Stimulated activated CD4-positive, alpha-beta T cell treated with anti-CD3 and anti-CD28 coated beads, Interleukin-4, amount 100 ng/mL, for 24 hours (primary cell): ENCODE measurements around the gene PCDHA12.
"Not testable (repeated sequence)": the region's sequence is repeated elsewhere in the genome, so short reads cannot be mapped to it uniquely, and the experiment has no call there.

Experiments
- DNase-seq: peaks from one replicate; pipeline ENCODE4 v3.0.0-alpha.2; 2020

Gene PCDHA12, protein sequence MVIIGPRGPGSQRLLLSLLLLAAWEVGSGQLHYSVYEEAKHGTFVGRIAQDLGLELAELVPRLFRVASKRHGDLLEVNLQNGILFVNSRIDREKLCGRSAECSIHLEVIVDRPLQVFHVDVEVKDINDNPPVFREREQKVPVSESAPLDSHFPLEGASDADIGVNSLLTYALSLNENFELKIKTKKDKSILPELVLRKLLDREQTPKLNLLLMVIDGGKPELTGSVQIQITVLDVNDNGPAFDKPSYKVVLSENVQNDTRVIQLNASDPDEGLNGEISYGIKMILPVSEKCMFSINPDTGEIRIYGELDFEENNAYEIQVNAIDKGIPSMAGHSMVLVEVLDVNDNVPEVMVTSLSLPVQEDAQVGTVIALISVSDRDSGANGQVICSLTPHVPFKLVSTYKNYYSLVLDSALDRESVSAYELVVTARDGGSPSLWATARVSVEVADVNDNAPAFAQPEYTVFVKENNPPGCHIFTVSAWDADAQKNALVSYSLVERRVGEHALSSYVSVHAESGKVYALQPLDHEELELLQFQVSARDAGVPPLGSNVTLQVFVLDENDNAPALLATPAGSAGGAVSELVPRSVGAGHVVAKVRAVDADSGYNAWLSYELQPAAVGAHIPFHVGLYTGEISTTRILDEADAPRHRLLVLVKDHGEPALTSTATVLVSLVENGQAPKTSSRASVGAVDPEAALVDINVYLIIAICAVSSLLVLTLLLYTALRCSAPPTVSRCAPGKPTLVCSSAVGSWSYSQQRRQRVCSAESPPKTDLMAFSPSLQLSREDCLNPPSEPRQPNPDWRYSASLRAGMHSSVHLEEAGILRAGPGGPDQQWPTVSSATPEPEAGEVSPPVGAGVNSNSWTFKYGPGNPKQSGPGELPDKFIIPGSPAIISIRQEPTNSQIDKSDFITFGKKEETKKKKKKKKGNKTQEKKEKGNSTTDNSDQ

DNA sequence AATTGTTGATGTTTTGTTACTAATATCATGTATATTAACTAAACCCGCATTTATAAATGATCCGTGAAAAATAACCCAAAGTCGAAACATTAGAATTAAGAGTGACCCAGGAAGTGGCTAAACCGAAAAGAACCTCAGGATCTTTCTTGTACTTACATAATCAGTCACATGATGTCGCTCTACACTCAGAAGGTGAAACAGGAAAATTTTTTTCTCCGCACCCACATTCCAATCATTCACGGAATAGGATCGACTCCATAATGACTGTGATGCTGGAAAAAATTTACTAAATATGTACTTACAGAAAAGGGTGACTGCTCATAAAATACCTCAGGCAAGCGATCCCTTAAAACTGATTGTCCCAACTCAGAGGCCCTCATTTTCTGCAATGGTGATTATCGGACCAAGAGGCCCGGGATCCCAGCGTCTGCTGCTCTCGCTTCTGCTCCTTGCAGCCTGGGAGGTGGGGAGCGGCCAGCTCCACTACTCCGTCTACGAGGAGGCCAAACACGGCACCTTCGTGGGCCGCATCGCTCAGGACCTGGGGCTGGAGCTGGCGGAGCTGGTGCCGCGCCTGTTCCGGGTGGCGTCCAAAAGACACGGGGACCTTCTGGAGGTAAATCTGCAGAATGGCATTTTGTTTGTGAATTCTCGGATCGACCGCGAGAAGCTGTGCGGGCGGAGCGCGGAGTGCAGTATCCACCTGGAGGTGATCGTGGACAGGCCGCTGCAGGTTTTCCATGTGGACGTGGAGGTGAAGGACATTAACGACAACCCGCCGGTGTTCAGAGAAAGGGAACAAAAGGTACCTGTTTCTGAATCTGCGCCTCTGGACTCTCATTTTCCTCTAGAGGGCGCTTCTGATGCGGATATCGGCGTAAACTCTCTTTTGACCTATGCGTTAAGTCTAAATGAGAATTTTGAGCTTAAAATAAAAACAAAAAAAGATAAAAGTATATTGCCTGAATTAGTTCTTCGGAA, at the start of gene PCDHA12:
TSS of gene PCDHA12 (plus strand) at position 224 of the 981 bp plus-strand sequence. CDS start at position 389, 165 bp downstream.
- no peak for DNase-seq

DNA sequence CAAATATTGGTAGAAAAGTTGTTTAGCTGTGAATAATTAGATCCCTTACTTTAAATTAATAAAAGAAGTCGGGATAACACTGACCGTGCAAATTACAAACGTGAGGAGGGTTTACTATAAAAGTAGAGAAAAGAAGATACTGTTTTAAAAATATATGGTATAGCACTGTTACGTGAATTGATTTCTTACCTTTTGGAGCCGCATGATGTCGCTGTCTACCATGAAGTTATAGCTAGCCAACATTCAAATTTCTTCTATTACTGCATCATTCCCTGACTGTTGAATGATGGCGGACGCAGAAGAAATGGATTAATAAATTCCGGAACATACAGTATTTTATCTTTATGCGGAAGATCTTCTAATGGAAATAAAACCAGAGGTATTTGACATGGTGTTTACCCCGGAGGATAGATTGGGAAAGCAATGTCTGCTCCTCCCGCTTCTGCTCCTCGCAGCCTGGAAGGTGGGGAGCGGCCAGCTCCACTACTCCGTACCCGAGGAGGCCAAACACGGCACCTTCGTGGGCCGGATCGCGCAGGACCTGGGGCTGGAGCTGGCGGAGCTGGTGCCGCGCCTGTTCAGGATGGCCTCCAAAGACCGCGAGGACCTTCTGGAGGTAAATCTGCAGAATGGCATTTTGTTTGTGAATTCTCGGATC, 47.3 kb upstream of the PCDHA12 start, which contains the start of gene PCDHA6:
TSS of gene PCDHA6 (plus strand) at position 257 of the 658 bp plus-strand sequence. CDS start at position 389, 132 bp downstream.
- DNase-seq = no peak

DNA sequence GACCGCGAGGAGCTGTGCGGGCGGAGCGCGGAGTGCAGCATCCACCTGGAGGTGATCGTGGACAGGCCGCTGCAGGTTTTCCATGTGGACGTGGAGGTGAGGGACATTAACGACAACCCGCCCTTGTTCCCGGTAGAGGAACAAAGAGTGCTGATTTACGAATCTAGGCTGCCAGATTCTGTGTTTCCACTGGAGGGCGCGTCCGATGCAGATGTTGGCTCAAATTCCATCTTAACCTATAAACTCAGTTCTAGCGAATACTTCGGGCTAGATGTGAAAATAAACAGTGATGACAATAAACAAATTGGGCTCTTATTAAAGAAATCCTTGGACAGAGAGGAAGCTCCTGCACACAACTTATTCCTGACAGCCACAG, 46.8 kb upstream of the PCDHA12 start:
- DNase-seq = no peak

DNA sequence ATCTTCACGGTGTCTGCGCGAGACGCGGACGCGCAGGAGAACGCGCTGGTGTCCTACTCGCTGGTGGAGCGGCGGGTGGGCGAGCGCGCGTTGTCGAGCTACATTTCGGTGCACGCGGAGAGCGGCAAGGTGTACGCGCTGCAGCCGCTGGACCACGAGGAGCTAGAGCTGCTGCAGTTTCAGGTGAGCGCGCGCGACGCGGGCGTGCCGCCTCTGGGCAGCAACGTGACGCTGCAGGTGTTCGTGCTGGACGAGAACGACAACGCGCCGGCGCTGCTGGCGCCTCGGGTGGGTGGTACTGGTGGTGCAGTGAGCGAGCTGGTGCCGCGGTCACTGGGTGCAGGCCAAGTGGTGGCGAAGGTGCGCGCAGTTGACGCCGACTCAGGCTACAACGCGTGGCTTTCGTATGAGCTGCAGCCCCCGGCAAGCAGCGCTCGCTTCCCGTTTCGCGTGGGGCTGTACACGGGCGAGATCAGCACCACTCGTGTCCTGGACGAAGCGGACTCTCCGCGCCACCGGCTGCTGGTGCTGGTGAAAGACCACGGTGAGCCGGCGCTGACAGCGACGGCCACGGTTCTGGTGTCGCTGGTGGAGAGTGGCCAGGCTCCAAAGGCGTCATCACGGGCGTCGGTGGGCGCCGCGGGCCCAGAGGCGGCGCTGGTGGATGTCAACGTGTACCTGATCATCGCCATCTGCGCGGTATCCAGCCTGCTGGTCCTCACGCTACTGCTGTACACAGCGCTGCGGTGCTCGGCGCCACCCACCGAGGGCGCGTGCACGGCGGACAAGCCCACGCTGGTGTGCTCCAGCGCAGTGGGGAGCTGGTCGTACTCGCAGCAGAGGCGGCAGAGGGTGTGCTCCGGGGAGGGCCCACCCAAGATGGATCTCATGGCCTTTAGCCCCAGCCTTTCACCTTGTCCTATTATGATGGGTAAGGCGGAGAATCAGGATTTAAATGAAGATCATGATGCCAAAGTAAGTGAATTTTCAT, 45.3 kb upstream of the PCDHA12 start:
- DNase-seq = not testable (repeated sequence)

DNA sequence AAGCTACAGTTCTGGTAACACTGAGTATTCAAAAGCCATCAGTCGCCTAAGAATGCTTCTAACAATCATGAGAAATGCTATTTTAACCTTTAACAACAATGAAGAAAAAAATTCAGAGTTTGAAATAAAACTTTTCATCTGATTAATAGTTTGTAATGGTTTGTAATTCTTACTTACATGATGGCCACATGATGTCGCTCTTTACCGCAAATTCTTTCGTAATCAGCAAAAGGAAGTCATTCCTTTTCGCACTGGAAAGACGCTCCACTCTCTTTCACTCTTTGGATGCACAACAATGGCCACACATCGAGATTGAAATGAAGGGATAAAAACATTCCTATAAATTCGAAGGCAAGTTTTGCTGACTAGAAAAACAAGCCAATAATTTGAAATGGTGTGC, 41.1 kb upstream of the PCDHA12 start, which contains the start of gene PCDHA7:
TSS of gene PCDHA7 (plus strand) at position 277 of the 400 bp plus-strand sequence. CDS start at position 392, 115 bp downstream.
- no peak for DNase-seq

DNA sequence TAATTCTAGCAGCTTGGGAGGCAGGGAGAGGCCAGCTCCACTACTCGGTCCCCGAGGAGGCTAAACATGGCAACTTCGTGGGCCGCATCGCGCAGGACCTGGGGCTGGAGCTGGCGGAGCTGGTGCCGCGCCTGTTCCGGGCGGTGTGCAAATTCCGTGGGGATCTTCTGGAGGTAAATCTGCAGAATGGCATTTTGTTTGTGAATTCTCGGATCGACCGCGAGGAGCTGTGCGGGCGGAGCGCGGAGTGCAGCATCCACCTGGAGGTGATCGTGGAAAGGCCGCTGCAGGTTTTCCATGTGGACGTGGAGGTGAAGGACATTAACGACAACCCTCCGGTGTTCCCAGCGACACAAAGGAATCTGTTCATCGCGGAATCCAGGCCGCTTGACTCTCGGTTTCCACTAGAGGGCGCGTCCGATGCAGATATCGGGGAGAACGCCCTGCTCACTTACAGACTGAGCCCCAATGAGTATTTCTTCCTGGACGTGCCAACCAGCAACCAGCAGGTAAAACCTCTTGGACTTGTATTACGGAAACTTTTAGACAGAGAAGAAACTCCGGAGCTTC, 40.6 kb upstream of the PCDHA12 start:
- not testable (repeated sequence) for DNase-seq

DNA sequence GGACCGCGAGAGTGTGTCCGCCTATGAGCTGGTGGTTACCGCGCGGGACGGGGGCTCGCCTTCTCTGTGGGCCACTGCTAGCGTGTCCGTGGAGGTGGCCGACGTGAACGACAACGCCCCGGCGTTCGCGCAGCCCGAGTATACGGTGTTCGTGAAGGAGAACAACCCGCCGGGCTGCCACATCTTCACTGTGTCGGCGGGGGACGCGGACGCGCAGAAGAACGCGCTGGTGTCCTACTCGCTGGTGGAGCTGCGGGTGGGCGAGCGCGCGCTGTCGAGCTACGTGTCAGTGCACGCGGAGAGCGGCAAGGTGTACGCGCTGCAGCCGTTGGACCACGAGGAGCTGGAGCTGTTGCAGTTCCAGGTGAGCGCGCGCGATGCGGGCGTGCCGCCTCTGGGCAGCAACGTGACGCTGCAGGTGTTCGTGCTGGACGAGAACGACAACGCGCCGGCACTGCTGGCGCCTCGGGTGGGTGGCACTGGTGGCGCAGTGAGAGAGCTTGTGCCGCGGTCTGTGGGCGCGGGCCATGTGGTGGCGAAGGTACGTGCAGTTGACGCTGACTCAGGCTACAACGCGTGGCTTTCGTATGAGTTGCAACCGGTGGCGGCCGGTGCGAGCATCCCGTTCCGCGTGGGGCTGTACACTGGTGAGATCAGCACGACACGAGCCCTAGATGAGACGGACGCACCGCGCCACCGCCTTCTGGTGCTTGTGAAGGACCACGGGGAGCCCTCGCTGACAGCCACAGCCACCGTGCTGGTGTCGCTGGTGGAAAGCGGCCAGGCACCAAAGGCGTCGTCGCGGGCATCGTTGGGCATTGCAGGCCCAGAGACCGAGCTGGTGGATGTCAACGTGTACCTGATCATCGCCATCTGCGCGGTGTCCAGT, 39.2 kb upstream of the PCDHA12 start:
- DNase-seq = no peak

DNA sequence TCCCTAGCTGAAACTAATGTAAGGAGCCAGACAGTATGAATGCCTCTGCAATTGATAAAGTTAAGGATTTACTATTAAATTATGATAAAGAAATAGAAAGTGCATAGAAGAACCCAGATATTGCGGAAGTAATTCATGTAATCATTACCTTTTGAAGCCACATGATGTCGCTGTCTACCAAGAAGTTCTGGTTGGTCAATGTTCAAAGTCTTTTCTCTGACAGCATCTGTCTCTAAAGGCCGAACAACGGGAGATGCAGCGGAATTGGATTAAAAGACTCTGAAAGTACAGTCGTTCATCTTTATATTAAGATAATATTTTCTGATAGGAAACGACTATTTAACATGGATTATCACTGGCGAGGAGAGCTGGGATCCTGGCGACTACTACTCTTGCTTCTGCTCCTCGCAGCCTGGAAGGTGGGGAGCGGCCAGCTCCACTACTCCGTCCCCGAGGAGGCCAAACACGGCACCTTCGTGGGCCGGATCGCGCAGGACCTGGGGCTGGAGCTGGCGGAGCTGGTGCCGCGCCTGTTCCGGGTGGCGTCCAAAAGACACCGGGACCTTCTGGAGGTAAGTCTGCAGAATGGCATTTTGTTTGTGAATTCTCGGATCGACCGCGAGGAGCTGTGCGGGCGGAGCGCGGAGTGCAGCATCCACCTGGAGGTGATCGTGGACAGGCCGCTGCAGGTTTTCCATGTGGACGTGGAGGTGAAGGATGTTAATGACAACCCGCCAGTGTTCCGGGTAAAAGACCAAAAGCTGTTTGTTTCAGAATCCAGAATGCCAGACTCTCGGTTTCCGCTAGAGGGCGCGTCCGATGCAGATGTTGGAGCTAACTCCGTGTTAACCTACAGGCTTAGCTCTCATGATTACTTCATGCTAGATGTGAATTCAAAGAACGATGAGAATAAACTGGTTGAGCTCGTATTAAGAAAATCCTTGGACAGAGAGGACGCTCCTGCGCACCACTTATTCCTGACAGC, 33.8 kb upstream of the PCDHA12 start, which contains the start of gene PCDHA8:
TSS of gene PCDHA8 (plus strand) at position 210 of the 985 bp plus-strand sequence. CDS start at position 345, 135 bp downstream.
- no peak for DNase-seq

DNA sequence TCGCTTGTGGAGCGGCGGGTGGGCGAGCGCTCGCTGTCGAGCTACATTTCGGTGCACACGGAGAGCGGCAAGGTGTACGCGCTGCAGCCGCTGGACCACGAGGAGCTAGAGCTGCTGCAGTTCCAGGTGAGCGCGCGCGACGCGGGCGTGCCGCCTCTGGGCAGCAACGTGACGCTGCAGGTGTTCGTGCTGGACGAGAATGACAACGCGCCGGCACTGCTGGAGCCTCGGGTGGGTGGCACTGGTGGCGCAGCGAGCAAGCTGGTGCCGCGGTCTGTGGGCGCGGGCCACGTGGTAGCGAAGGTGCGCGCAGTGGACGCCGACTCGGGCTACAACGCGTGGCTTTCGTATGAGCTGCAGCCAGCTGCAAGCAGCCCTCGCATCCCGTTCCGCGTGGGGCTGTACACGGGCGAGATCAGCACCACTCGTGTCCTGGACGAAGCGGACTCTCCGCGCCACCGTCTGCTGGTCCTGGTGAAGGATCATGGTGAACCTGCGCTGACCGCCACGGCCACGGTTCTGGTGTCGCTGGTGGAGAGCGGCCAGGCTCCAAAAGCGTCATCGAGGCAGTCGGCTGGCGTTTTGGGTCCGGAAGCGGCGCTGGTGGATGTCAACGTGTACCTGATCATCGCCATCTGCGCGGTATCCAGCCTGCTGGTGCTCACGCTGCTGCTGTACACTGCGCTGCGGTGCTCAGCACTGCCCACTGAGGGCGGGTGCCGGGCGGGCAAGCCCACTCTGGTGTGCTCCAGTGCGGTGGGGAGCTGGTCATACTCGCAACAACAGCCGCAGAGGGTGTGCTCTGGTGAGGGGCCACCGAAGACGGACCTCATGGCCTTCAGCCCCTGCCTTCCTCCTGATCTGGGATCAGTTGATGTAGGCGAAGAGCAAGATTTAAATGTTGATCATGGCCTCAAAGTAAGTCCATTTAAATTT, 32.0 kb upstream of the PCDHA12 start:
- no peak for DNase-seq

DNA sequence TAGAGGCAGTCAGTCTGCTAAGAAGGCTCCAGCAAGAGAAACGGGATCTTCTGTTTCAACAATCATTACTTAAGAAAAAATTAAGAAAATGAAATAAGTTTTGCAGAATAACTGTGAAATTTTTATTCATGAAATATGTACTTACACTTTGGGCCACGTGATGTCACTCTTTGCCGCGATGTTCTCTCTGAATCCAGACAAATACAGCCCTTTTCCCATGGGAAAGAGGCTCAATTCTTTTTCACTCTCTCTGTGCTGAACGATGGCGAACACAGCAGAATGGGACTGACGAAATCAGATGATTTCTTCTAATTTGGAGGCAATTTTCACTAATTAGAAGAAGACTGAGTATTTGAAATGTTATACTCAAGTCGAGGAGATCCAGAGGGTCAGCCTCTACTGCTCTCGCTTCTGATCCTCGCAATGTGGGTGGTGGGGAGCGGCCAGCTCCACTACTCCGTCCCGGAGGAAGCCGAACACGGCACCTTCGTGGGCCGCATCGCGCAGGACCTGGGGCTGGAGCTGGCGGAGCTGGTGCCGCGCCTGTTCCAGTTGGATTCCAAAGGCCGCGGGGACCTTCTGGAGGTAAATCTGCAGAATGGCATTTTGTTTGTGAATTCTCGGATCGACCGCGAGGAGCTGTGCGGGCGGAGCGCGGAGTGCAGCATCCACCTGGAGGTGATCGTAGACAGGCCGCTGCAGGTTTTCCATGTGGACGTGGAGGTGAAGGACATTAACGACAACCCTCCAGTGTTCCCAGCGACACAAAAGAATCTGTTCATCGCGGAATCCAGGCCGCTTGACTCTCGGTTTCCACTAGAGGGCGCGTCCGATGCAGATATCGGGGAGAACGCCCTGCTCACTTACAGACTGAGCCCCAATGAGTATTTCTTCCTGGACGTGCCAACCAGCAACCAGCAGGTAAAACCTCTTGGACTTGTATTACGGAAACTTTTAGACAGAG, 26.7 kb upstream of the PCDHA12 start, which contains the start of gene PCDHA9:
TSS of gene PCDHA9 (plus strand) at position 244 of the 964 bp plus-strand sequence. CDS start at position 358, 114 bp downstream.
- DNase-seq = not testable (repeated sequence)

DNA sequence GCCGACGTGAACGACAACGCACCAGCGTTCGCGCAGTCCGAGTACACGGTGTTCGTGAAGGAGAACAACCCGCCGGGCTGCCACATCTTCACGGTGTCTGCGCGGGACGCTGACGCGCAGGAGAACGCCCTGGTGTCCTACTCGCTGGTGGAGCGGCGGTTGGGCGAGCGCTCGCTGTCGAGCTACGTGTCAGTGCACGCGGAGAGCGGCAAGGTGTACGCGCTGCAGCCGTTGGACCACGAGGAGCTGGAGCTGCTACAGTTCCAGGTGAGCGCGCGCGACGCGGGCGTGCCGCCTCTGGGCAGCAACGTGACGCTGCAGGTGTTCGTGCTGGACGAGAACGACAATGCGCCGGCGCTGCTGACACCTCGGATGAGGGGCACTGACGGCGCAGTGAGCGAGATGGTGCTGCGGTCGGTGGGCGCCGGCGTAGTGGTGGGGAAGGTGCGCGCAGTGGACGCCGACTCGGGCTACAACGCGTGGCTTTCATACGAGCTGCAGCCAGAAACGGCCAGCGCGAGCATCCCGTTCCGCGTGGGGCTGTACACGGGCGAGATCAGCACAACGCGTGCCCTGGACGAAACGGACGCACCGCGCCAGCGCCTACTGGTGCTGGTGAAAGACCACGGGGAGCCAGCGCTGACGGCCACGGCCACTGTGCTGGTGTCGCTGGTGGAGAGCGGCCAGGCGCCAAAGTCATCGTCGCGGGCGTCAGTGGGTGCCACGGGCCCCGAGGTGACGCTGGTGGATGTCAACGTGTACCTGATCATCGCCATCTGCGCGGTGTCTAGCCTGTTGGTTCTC, 25.1 kb upstream of the PCDHA12 start:
- DNase-seq = not testable (repeated sequence)

DNA sequence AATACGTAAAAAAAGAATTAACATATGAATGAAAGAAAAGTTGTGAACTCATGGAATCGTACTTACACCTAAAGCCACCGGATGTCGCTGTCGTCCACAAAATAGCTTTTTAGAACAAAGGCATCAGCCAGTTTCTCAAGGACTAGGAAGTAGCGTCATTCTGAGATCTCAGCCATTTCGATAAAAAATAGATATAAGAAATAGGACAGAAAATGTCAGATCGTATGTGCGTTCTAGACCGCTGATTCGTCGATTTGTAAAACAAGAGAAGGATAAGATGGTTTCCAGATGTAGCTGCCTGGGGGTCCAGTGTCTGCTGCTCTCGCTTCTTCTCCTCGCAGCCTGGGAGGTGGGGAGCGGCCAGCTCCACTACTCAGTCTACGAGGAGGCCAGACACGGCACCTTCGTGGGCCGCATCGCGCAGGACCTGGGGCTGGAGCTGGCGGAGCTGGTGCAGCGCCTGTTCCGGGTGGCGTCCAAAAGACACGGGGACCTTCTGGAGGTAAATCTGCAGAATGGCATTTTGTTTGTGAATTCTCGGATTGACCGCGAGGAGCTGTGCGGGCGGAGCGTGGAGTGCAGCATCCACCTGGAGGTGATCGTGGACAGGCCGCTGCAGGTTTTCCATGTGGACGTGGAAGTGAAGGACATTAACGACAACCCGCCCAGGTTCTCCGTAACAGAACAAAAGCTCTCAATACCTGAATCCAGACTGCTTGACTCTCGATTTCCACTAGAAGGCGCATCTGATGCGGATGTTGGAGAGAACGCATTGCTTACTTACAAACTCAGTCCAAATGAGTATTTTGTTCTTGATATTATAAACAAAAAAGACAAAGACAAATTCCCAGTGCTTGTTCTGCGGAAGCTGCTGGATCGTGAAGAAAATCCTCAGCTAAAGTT, 19.1 kb upstream of the PCDHA12 start, which contains the start of gene PCDHA10:
TSS of gene PCDHA10 (plus strand) at position 126 of the 903 bp plus-strand sequence. CDS start at position 278, 152 bp downstream.
- DNase-seq = no peak
